ENCODE data around the gene PRKCA.

- TF ChIP-seq YY1 (IDR thresholded peaks at IDR 0.05; ENCODE audit: insufficient read depth, insufficient read length) (no peak), SUZ12 (IDR thresholded peaks at IDR 0.05; ENCODE audit: extremely low read depth, insufficient read depth, insufficient read length) (no peak), ZNF274 (IDR thresholded peaks at IDR 0.05; ENCODE audit: low read depth, low read length) (no peak)
Observed at GRCh38 chr17:66654764-66655163, 352.4 kb downstream of the PRKCA start.

Measured in NT2/D1 (cell line).